Effector memory CD4-positive, alpha-beta T cell (primary cell): ENCODE results near the gene PSMB7.

Source experiments
- DNase-seq, 3 donors: peaks; one replicate each; pipeline ENCODE4 v3.0.0-alpha.2; 2020
- H3K27ac ChIP-seq: 2 replicates; pipeline ENCODE4 v1.7.0; 2013; ENCODE audit warnings: mild to moderate bottlenecking, low read length, moderate library complexity; ENCODE audit not compliant: insufficient read depth, poor library complexity, severe bottlenecking
- H3K27me3 ChIP-seq: replicated peaks from 2 replicates; pipeline ENCODE4 v1.7.0; 2013; ENCODE audit warnings: mild to moderate bottlenecking, low read length; ENCODE audit not compliant: insufficient read depth, control insufficient read depth, poor library complexity, severe bottlenecking
- H3K36me3 ChIP-seq: 2 replicates; pipeline ENCODE4 v1.7.0; 2013; ENCODE audit warnings: mild to moderate bottlenecking, low read length, moderate library complexity; ENCODE audit not compliant: control insufficient read depth, insufficient read depth
- H3K4me1 ChIP-seq: 2 replicates; pipeline ENCODE4 v1.7.0; 2013; ENCODE audit warnings: low read length, mild to moderate bottlenecking; ENCODE audit not compliant: control insufficient read depth, insufficient read depth, poor library complexity, severe bottlenecking
- H3K4me3 ChIP-seq: 2 replicates; pipeline ENCODE4 v1.7.0; 2013; ENCODE audit warnings: low read length, low read depth, mild to moderate bottlenecking; ENCODE audit not compliant: insufficient read depth, poor library complexity, severe bottlenecking
- H3K9me3 ChIP-seq: 2 replicates; pipeline ENCODE4 v1.7.0; 2013; ENCODE audit warnings: mild to moderate bottlenecking, low read length, moderate library complexity; ENCODE audit not compliant: control insufficient read depth

PSMB7 gene

DNA sequence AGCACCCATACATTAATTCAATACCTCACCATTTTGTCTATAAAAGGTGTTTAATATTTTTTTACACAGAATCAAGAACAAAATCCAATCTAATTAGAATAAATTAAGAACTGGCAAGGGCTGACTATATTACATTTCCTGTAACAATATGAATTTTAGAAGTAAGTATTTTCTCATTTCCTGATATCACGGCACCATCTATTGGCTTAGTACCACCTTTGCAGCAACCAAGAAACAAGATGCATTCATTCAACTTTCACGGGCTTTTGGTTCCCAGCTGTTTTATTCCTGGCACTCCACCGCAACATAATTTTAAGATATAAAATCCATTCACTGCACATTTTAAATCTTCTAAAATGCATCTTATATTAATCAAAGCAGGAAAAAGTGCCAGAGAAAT is 20.6 kb downstream of the PSMB7 start:
- Histone ChIP-seq H3K36me3 (peaks cover 39% of the 10 kb centered on the region), H3K27ac (no peak overlapping the region), H3K9me3 (no peaks in the 10 kb centered on the region), H3K27me3 (no peaks in the 10 kb centered on the region), H3K4me3 (no peak overlapping the region), H3K4me1 (peaks cover 3% of the 10 kb centered on the region)
- no peak for DNase-seq

DNA sequence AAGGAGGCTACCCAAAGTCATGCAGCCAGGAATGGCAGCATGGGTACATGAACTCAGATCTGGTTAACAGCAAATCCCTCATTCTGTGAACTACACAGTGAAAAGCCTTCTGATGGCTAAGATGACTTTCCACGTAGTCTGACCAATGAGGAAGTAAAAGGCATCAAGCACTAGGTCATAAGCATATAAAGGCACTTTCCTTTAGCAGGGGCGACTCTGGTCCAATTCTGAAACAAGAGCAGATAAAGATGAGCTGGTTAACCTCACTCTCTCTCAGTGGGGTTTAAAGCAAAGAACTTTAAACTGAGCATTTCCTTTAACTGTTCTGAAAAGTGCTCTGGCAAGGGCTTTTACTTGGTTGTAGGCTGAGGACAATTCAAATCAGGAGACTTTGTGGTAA is 21.1 kb downstream of the PSMB7 start:
- peaks cover 3% of the 10 kb centered on the region for H3K4me1 ChIP-seq
- H3K4me3 ChIP-seq: no peak overlapping the region
- no peaks in the 10 kb centered on the region for H3K27me3 ChIP-seq
- H3K9me3 ChIP-seq: no peaks in the 10 kb centered on the region
- no peak overlapping the region for H3K27ac ChIP-seq
- peaks cover 39% of the 10 kb centered on the region for H3K36me3 ChIP-seq
- DNase-seq: no peak

DNA sequence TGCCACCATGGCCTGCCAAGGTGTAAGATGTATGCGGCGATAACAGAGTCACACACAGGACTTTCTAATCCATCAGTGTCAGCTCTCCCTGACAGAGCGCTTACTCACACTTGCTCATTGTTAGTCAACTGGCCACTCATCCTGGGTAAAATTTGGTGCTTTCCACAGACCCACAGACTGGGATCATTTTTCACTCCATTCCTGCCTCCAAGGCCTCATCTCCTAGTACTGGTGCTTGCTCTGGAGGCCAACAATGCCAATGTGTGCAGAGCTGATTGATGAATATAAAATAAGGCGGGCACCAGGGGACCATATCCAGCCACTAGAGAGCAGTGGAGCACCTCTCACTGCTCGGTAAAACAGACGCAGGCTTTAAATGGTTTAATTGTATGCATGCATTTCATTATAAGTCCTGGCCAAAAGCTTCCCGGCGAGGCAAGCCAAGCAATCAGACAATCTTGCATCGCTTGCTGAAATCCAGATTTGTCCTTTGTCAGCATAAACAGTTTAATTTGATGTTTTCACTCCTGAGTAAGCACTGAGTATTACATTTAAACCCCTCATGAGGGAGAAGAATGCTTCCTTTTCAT is 22.3 kb downstream of the PSMB7 start:
- Histone ChIP-seq H3K9me3 (no peaks in the 10 kb centered on the region), H3K36me3 (peaks cover 37% of the 10 kb centered on the region), H3K27ac (no peak overlapping the region), H3K4me1 (peaks cover 3% of the 10 kb centered on the region), H3K27me3 (no peaks in the 10 kb centered on the region), H3K4me3 (no peak overlapping the region)
- DNase-seq: no peak

DNA sequence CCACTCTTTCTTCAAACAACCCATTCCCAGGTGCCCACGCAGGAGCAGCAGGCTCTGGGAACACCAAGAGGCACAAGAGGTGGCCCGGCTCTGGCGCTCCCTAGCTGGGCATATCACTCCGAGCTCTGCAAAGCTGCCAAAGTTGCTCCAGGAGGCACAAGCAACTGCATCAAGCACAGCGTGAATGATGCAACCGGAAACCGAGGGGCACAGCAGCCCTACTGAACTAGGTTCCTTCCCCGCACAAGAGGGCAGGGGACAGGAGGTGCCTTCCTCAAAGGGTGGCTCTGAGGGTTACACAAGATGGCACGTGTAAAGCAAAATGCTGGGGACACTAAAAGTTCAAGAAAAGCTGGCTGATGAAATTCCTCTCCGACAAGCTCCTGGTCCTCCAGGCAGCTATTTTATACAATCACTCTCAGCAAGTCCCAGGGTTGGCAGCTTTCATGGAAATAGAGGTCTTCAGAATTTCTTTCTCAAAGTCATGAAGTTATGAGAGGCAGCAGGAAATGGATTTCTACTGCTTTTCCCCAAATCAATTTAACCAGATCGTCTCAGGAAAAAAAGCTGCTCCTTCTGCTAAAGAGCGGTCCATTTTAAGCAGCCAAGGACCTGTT is 22.9 kb downstream of the PSMB7 start:
- DNase-seq: no peak

DNA sequence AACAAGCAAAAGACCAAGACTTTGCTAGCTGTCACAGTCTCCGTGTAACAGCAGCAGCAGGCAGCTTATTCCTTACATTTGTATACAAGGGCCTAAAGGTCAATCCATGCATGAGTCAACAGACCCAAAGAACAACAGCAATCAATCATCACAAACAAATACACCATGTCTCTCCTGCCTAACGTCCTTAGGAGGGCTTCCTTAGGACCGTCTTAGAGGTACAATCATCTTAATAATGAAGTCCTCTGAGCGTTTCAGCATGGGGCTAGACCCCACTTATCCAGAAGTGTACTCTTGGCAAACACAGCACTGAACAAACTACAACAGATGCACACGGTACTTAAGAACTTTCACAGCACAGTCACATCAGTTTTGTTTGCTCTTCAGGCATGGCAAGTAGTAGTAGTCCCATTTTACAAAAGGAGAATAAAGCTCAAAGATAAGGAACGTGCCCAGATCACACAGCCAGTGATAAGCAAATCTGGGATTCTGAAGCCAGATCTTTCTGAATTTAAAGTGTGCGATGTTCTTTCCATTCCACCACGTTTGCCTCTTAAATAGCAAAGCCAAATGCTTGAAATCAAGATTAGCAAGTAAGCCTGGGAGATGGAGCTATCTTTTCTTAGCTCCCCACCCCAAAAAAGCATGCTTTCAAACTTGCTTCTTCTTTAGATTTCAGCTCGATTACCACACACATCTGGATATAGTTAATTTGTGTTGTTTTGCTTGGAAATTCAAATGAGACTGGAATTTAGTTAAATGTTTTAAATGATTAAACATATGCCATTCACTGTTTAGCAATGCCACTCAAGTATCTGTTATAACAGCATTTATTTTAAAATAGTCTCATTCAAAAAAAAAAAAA is 24.2 kb downstream of the PSMB7 start:
- Histone ChIP-seq H3K4me3 (no peak overlapping the region), H3K36me3 (peaks cover 27% of the 10 kb centered on the region), H3K27ac (no peak overlapping the region), H3K4me1 (peaks cover 3% of the 10 kb centered on the region), H3K9me3 (no peaks in the 10 kb centered on the region), H3K27me3 (no peaks in the 10 kb centered on the region)
- no peak for DNase-seq

More for the DNA sequence above, 22.9 kb downstream of the PSMB7 start:
- H3K36me3 ChIP-seq: peaks cover 37% of the 10 kb centered on the region
- H3K27ac ChIP-seq: no peak overlapping the region
- no peaks in the 10 kb centered on the region for H3K27me3 ChIP-seq
- H3K9me3 ChIP-seq: no peaks in the 10 kb centered on the region
- H3K4me1 ChIP-seq: peaks cover 3% of the 10 kb centered on the region
- no peak overlapping the region for H3K4me3 ChIP-seq

DNA sequence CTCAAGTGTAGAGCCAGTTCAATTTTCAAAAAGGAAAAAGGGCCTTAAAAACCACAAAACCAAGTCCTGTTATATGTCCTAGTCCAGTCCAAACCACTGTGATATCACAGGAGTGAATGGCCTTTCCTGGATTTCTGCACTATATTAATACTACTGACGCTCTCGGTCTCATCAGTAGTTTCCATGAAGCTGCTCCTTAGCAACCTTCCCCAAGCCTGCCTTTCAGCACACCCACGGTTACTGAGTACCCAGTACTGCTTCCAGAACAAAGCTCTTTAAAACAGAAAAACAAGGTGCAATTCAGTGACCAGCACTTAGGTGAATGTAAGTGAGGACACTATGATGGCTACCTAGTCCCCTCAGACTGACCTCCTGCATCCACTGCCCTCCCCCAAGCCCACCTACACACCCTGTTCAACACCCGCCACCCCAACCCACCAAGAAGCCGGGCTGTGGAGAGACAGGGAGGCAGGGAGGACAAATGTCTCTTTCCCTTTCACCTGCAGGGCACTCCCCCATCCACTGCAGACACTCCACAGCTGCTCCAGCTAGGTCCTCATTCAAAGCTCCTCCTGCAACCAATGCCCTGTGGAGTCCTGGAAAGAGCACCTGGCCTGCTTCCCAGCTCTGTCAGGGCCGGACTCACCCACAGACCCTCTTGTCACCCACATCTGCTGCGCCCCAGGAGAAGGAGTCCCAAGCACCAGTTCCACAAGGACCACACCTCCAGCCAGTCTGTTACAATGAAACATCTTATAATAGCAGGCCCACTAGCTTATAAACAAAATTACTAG is 25.9 kb downstream of the PSMB7 start:
- Histone ChIP-seq H3K36me3 (peaks cover 18% of the 10 kb centered on the region), H3K27me3 (no peaks in the 10 kb centered on the region), H3K4me1 (peaks cover 3% of the 10 kb centered on the region), H3K4me3 (no peak overlapping the region), H3K9me3 (no peaks in the 10 kb centered on the region), H3K27ac (no peak overlapping the region)
- no peak for DNase-seq

- no peaks in the 10 kb centered on the region for H3K9me3 ChIP-seq
- peaks cover 3% of the 10 kb centered on the region for H3K4me1 ChIP-seq
- H3K27ac ChIP-seq: no peak overlapping the region
- no peak for DNase-seq
- no peaks in the 10 kb centered on the region for H3K27me3 ChIP-seq
- H3K4me3 ChIP-seq: no peak overlapping the region
- peaks cover 17% of the 10 kb centered on the region for H3K36me3 ChIP-seq
Measured at GRCh38 chr9:124388275-124389048, 26.8 kb downstream of the PSMB7 start.

DNA sequence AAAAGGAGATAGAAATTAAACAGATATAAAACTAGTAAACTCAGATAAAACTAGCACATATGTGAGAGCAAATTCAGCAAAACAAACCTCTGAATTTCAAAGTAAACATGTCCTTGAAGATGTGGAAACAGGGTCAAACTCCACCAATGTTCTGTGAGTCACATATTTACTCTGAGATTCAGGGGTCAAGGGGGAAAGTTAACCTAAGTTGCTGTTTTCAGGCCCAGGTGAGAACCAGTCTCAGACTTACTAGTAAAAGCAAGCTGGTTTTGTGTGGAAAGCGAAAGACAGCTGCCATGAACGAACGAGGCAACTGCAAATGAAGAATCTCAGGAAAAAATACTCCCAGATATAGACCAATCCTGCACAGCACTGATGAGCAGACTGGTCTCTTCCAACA is 29.0 kb downstream of the PSMB7 start:
- Histone ChIP-seq H3K36me3 (peaks cover 14% of the 10 kb centered on the region), H3K4me3 (no peak overlapping the region), H3K27me3 (no peaks in the 10 kb centered on the region), H3K9me3 (no peaks in the 10 kb centered on the region), H3K4me1 (no peaks in the 10 kb centered on the region), H3K27ac (no peak overlapping the region)
- DNase-seq: no peak

DNA sequence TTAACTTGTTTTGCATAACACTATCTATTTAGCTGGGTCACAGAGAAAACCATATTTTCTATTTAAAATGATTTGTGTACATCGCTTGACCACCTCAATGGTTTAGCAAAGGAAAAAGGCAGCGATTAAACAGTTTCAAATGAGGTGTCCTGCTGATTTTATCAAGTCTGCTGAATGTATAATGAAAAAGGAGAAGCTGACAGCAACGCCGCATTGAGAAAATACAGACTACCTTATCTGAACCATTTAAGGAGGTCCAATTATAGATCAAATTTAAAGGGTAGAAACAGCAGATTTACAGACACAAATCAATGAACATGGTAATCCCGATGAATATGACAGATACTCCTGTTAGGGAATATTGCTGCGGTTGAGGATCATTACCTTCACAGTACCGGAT is 29.6 kb downstream of the PSMB7 start:
- H3K9me3 ChIP-seq: no peaks in the 10 kb centered on the region
- H3K27ac ChIP-seq: no peak overlapping the region
- H3K4me1 ChIP-seq: no peaks in the 10 kb centered on the region
- H3K4me3 ChIP-seq: no peak overlapping the region
- peaks cover 14% of the 10 kb centered on the region for H3K36me3 ChIP-seq
- DNase-seq: no peak
- H3K27me3 ChIP-seq: no peaks in the 10 kb centered on the region
